OCI-M1 (cell line): Measurements from ENCODE around the gene ARID1B.
A peak's percentile ranks its signal among the peaks of the same experiment; 100 is the strongest.

Experiments
- DNase-seq: peaks from one replicate; lab custom pipeline; 2025; lab: John Stamatoyannopoulos, UW

Gene ARID1B

GRCh38 chr6:157227202-157228166 lies 450.3 kb downstream of the ARID1B start:
- peak; percentile 36 for DNase-seq

GRCh38 chr6:157228426-157229131 lies 451.4 kb downstream of the ARID1B start:
- no peak for DNase-seq

GRCh38 chr6:157229132-157229618 lies 452.0 kb downstream of the ARID1B start:
- no peak for DNase-seq

GRCh38 chr6:157229713-157230112 lies 452.5 kb downstream of the ARID1B start:
- DNase-seq, result no peak

- DNase-seq, result no peak
Observed at GRCh38 chr6:157230910-157231309, 453.7 kb downstream of the ARID1B start.

- DNase-seq, result no peak
Observed at GRCh38 chr6:157232161-157232895, 455.1 kb downstream of the ARID1B start.

GRCh38 chr6:157233156-157233555 lies 456.0 kb downstream of the ARID1B start:
- DNase-seq, result no peak

GRCh38 chr6:157233686-157234085 lies 456.5 kb downstream of the ARID1B start:
- no peak for DNase-seq

- DNase-seq, result no peak
Observed at GRCh38 chr6:157235600-157236039, 458.4 kb downstream of the ARID1B start.

- DNase-seq, result no peak
Observed at GRCh38 chr6:157236040-157236725, 459.0 kb downstream of the ARID1B start.

- DNase-seq, result no peak
Observed at GRCh38 chr6:157238346-157238745, 461.2 kb downstream of the ARID1B start.

- DNase-seq, result no peak
Observed at GRCh38 chr6:157239148-157239547, 462.0 kb downstream of the ARID1B start.

GRCh38 chr6:157239671-157240058 lies 462.5 kb downstream of the ARID1B start:
- no peak for DNase-seq

- peak; percentile 52 for DNase-seq
Observed at GRCh38 chr6:157240059-157240959, 463.1 kb downstream of the ARID1B start.

- DNase-seq, result no peak
Observed at GRCh38 chr6:157240960-157241311, 463.8 kb downstream of the ARID1B start.

GRCh38 chr6:157242791-157243190 lies 465.6 kb downstream of the ARID1B start:
- no peak for DNase-seq

GRCh38 chr6:157244175-157244574 lies 467.0 kb downstream of the ARID1B start:
- no peak for DNase-seq

GRCh38 chr6:157244780-157245179 lies 467.6 kb downstream of the ARID1B start:
- no peak for DNase-seq

- DNase-seq, result no peak
Observed at GRCh38 chr6:157245436-157245835, 468.3 kb downstream of the ARID1B start.

GRCh38 chr6:157246048-157246630 lies 469.0 kb downstream of the ARID1B start:
- no peak for DNase-seq
